Measurements from ENCODE around the gene KCND3.

- TF ChIP-seq REST (IDR thresholded peaks at IDR 0.05) (no peak), CTCF (IDR thresholded peaks at IDR 0.05; ENCODE audit: low read depth, low read length, missing input control) (no peak), MAX (IDR thresholded peaks at IDR 0.05) (no peak), HNF4A (conservative IDR thresholded peaks at IDR 0.05) (no peak), SP1 (IDR thresholded peaks at IDR 0.05) (no peak), ZBTB33 (IDR thresholded peaks at IDR 0.05) (no peak), TAF1 (conservative IDR thresholded peaks at IDR 0.05) (no peak), RAD21 (IDR thresholded peaks at IDR 0.05) (no peak), HNF4G (IDR thresholded peaks at IDR 0.05) (no peak)
Measured at GRCh38 chr1:111819566-111820263, 169.8 kb downstream of the KCND3 start.
